OCI-LY3 (cell line): ENCODE results near the gene SNTB2.

Experiments used
- CTCF ChIP-seq: fragments of 200-600, 300-600 bp; sonication (generic); IDR thresholded peaks from 2 replicates; pipeline ENCODE4 v1.5.1; 2014; ENCODE audit warnings: antibody characterized with exemption, low read length, low read depth
- EZH2phosphoT487 ChIP-seq: fragments of 200-600 bp; shearing (Covaris generic); IDR thresholded peaks from 2 replicates; pipeline ENCODE4 v1.6.1; 2018; ENCODE audit warnings: antibody characterized with exemption, mixed run types, low read depth

GRCh38 chr16:69182730-69183416 lies 4.1 kb upstream of the SNTB2 start:
- TF ChIP-seq CTCF = no peak
- TF ChIP-seq EZH2phosphoT487 = no peak
